Measurements from ENCODE around the gene PIP4K2C.

DNA sequence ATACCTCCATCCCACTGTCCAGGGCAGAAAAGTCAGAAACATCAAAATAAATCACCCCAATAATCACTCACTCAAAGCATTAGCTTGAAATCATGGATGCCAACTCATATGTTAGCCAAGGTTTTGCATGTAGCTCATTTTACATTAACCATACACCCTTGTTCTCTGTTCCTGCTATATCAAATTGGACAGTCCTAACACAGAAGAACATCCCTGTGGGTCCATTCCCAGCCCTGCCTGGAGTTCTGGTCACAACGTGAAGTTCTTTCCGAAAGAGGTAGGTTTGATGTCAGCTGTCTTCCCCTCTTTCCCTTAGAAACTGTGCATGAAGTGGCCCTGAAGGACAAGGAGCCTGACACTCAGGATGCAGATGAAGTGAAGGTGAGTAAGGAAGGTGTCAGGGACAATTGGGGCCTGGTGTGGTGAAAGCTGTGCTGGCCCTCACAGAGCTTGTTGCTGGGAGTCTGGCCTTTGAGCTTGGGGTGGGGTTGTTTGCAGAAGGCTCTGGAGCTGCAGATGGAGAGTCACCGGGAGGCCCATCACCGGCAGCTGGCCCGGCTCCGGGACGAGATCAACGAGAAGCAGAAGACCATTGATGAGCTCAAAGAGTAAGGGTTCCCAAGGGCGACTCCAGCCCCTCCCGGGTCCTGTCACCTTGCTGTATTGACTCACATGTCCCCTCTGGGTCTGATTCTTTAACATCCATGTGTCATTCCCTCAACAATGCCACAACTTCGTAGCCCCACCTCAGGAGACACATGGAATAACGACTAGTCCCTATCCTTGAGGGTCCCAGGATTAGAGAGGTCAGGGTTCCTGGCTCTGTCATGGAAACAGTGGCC, 15.0 kb upstream of the PIP4K2C start:
- TF ChIP-seq POLR2AphosphoS5 (IDR thresholded peaks at IDR 0.05; ENCODE audit: low read depth, low read length), result no peak
- TF ChIP-seq, protein P1, sequence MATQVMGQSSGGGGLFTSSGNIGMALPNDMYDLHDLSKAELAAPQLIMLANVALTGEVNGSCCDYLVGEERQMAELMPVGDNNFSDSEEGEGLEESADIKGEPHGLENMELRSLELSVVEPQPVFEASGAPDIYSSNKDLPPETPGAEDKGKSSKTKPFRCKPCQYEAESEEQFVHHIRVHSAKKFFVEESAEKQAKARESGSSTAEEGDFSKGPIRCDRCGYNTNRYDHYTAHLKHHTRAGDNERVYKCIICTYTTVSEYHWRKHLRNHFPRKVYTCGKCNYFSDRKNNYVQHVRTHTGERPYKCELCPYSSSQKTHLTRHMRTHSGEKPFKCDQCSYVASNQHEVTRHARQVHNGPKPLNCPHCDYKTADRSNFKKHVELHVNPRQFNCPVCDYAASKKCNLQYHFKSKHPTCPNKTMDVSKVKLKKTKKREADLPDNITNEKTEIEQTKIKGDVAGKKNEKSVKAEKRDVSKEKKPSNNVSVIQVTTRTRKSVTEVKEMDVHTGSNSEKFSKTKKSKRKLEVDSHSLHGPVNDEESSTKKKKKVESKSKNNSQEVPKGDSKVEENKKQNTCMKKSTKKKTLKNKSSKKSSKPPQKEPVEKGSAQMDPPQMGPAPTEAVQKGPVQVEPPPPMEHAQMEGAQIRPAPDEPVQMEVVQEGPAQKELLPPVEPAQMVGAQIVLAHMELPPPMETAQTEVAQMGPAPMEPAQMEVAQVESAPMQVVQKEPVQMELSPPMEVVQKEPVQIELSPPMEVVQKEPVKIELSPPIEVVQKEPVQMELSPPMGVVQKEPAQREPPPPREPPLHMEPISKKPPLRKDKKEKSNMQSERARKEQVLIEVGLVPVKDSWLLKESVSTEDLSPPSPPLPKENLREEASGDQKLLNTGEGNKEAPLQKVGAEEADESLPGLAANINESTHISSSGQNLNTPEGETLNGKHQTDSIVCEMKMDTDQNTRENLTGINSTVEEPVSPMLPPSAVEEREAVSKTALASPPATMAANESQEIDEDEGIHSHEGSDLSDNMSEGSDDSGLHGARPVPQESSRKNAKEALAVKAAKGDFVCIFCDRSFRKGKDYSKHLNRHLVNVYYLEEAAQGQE (IDR thresholded peaks at IDR 0.05; ENCODE audit: insufficient read depth in 1 of 2, low read depth in 2 of 2, low read length in 2 of 2), result no peak
- no peak for TF ChIP-seq SIN3A (IDR thresholded peaks at IDR 0.05; ENCODE audit: borderline replicate concordance, insufficient read depth, low read length)
- no peak for TF ChIP-seq FOXP2 (optimal IDR thresholded peaks at IDR 0.05; ENCODE audit: borderline replicate concordance, extremely low read depth, extremely low read length, insufficient read depth)
